H54 (cell line): Measurements from ENCODE around the gene IL6R.
"Not testable (repeated sequence)": the region's sequence is repeated elsewhere in the genome, so short reads cannot be mapped to it uniquely, and the experiment has no call there.

Experiments
- DNase-seq: peaks from one replicate; pipeline ENCODE4 v3.0.0; 2011; ENCODE audit warnings: low spot score, mixed read lengths; ENCODE audit not compliant: insufficient read length
- FAIRE-seq: peaks from 3 replicates; lab custom pipeline; 2011; peaks lifted over from hg19 to GRCh38; lab: Jason Lieb, UNC
- POLR2A ChIP-seq: IDR thresholded peaks from 2 replicates; pipeline ENCODE4 v1.6.1; 2011; ENCODE audit warnings: low read depth, mild to moderate bottlenecking, low read length

The IL6R gene

DNA sequence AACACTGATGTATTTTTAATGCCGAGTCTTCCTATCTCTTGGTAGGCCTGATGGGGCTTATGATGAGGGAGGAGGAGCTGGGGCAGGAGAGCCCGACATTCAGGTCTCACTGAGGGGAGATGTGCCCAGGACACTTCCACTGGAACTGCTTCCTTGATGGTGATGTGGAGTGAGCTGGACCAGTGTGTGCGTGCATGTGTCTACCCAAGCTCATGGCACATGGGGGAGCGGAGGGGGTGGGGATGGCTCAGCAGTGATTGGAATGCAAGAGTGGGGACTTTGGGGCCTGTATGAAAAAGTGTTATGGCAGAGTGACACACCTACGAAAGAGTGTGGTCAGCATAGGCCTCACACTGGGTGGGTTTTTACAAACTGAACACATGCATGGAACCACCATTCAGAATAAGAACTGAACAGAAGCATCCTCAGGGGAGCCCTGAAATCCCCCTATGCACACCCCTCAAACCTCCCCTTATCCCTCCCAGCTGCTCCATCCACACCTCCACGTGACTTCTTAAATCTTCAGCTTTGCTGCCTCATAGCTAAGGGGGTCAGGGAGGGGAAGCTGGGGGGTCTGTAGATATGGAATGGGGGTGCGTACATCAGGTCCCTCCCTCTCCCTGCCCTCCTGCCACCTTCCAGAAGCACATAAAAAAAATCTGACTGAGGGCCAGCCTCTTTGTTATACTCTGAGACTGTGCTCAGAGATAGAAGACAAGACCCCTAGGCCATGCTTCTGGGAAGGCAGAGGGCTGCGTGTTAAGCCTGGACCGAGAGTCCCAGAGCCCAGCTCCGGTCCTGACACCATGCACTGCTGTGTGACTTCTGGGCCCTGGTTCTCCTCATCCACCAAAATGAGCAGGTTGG, 11.6 kb downstream of the IL6R start:
- TF ChIP-seq POLR2A = no peak
- DNase-seq = no peak
- no peak for FAIRE-seq

DNA sequence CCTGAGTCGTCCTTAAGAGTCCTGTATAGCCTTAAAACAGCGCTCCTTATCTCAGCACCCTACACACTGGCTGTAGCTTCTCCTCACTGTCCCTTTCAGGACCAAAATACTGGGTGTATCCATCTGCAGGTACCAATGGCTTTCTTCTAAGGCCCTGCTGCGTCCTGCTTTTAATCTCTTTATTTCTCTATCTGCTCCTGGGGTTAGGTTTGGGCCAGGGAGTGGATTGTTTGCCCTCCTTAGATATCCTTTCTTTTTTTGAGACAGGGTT, 12.1 kb downstream of the IL6R start:
- no peak for DNase-seq
- no peak for FAIRE-seq
- no peak for TF ChIP-seq POLR2A

DNA sequence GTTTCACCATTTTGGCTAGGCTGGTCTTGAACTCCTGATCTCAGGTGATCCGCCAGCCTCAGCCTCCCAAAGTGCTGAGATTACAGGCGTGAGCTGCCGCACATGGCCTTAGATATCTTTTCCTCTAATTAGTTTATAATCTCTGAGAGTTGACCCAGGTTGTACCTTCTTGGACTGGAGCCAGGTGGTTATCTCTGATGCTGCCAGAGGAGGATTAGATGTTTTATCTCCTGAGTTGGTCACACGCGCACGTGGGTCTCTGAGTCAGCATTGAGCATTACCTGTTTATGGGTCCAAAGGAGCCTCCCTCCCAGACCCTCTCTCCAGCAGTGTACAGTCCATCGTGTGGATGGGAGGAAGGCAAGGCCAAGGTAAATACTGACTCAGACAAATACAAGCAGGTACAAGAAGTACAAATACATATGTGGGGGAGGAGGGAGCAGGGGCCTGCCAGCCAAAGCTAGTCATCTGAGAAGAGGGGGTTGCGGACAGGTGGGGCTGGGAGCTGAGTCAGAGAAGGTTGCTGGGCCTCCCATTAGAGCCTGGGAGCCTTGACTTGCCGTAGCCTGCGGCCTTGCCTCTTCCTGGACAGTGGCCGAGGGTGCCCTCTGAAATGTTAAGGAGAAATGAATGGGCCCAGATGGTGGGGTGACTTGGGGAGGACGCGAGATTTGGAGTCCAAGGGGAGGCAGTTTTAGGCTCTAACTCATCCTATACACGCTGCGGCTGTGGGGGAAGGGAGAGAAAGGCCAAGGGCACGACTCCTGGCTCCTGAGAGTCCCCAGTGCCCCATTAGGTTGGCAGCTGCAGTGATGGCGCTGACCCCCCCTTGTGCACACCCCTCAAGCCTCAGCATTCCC, 13.1 kb downstream of the IL6R start:
- no peak for TF ChIP-seq POLR2A
- DNase-seq = no peak
- no peak for FAIRE-seq

DNA sequence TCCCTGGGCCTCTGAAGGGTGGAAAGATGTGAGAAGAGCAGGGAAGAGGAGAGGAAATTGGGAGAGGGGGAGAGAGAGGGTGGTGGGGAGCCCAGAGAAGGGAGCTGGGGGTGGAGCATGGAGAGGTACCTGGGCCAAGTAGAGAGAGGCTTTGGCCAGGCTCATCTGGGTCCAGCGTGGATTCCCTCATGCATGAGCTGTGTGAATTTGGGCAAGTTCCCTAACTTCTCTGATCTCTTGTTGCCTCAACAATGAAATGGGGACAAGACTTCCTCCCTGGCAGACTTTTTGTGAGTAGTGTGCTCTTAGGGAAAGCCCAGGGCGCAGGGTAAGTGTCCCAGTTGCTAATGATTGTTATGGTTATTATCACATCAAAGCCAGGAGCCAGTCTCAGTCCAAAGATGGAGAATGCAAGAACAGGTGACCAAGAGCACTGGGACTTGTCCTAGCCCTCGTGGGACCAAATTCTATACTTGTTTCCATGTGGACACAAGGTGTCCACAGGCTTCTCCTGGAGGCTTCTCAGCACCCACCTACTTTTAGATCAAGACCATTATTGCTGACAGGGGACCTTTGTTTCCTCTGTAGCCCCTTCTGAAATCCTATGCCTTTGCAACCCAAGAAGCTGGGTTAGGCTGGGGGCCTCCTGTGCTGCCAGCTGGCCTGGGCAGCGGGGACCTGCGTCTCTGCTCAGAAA, 13.9 kb downstream of the IL6R start:
- TF ChIP-seq POLR2A = no peak
- FAIRE-seq (no peak), DNase-seq (no peak)

DNA sequence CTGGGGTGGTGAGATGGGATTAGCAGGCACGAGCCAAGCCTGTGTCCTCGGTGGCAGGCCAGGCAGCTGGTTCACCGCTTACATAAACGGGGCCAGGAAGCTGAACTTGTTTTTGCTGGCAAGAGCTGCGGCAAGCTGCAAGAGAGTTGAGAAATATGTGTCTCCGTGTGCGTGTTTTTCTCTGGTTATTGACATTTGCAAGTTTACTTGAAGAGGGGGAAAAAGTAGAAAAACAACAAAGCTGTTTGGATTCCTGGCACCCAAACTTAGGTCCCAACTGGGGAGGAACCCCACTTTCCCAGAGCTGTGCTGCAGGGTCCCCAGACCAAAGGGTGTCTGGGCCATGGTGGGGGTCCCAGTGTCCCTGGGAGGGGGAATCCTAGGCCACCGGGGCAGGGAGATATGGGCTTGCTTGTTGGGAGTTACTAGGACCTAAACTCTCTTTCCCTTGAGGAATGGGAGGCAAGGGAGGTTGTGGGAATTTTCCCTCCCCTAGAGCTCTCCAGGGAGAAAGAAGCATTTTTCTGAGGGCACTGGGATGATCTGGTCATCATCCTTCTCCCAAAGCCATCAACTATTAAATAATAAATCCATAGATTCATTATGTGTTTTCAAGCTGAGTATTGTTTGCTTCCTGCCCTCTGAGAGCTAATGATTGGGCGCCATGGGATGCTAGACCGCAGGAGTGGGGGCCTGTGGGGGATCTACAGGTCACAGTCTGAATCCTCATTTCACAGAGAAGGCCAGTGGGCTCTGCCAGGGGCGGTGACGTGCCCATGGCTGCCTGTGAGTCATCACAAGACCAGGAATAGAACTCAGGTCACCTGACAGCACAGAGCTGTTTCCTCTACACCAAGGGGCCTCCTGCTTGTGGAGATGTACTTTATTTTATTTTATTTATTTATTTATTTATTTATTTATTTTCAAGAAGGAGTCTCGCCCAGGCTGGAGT, 14.8 kb downstream of the IL6R start:
- TF ChIP-seq POLR2A = no peak
- FAIRE-seq (no peak), DNase-seq (peak; percentile 75)

DNA sequence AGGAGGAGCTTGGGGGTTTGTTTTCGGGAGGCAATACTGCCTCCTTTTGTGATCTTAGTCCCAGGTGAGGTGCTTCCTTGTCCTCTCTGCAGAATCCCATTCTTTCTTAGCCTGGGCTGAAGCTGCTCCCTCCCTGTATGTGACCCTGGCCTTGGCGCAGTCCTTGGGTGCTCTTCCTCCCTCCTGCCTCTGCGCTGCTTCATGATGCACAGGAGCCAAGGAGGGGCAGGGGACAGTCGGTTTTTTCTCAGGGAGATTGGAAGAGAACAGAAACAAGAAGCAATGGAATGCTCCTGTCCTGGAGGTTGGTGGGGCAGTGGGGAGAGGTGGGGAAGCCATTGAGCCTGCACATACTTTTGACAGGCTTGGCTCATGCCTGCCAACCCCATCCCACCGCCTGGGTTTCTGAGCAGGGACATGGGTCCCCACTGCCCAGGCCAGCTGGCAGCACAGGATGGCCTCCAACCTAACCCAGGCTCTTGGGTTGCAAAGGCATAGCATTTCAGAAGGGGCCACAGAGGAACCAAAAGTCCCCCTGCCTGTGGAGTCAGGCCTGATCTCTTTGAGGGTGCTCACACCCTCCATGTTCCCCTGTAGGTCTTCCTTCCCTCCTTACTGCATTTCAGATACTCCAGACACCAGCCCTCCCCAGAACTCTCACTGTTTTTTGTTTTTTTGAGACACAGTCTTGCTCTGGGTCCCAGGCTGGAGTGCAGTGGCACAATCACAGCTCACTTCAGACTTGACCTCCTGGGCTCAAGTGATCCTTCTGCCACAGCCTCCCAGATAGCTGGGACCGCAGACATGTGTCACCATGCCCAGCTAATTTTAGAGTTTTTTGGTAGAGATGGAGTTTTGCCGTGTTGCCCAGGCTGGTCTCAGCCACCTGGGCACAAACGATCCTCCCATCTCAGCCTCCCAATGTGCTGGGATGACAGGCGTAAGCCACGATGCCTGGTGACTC, 16.1 kb downstream of the IL6R start:
- DNase-seq (no peak), FAIRE-seq (no peak)
- no peak for TF ChIP-seq POLR2A

DNA sequence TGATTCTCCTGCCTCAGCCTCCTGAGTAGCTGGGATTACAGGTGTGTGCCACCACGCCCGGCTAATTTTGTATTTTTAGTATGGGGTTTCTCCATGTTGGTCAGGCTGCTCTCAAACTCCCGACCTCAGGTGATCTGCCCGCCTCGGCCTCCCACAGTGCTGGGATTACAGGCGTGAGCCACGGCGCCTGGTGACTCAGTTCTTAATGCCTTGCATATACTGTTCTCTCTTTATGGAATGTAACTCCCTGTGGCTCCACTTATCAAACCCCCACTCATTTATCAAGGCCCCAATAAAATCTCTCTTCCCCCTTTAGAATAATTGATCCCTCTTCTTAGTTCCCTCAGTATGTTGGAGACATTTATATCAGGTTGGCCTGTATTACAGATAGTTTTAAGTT, 16.9 kb downstream of the IL6R start:
- not testable (repeated sequence) for FAIRE-seq, DNase-seq

DNA sequence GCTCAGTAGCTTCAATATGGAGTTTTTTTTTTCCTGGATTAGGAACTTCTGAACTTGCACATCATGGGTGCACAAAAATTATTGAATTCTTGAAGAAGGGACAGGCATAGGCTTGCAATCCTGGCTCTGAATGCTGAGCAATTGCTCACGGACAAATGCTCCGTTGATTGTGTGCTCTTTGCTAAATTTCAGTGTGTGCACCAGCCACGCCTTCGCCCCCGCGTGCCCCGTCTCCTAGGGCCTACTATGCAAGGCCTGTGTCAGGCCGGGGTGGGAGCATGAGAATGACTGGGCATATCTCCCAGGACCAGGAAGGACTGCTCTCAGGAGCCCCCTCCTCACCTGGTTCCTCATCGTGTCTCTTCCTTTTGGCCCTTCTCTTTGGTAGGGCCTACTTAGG, 17.4 kb downstream of the IL6R start:
- TF ChIP-seq POLR2A = no peak
- DNase-seq (no peak), FAIRE-seq (no peak)

DNA sequence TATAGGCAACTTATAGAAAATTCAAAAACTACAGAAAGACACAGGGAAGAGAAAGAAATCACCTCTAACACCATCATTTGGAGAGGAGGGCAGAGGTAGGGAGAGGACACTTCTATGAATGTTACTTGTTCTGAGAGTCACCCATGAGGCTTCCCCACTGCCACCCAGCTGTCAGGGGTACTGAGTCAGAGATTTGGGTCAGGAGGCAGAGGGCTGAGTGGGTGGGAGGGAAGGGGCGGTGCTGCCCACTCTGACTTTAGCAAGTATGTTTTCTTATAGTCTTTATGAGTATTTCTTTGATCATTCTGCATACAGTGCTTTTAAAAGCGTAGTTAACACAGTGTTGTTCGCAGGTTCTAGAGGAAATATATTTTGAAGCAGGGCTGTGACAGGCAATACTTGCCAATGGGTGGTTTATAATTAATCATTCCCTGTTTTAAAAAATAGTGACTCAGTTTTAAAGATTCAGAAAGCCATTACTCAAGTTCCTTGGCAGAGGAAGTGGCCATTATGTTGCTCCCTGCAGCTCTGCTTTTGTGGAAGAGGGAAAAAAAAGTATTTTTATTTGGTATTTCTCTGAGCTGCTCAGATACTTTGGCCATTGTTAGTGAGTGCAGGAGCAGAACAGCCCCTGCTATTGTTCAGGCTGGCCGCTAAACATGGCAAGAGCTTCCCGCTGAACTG, 18.3 kb downstream of the IL6R start:
- DNase-seq = peak; percentile 44
- FAIRE-seq = no peak
- TF ChIP-seq POLR2A = no peak

DNA sequence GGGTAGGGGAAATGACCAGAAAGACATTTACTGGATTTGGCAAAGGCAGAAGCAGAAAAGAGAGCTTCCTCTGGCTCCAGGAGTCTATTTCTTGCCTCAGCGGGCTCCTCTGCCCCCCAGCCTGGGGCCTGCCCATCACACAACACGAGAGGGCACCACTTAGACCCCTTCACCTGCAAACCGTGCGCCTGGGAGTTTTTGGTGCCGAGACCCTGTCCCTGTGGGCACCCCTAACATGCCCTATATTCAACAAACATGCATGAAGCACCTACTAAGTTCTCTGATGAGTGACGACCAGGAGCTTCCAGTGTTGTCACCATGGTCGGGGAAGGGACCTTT, 18.8 kb downstream of the IL6R start:
- DNase-seq = no peak
- no peak for TF ChIP-seq POLR2A
- no peak for FAIRE-seq

DNA sequence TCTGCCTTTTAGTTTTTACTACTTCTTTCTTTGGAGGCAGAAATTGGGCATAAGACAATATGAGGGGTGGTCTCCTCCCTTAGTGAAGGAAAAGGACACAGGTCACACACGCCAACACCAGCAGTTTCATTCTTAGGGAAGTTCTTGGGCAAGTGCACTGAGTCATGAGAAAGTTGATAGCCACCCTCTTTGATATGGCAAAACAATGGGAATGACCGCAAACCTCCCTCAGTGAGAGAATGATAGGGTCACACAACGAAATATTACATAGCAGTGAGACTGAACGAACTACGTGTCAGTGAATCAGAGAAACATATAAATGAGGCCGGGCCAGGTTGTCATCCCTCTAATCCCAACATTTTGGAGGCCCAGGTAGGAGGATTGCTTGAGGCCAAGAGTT, 20.0 kb downstream of the IL6R start:
- DNase-seq = no peak
- no peak for FAIRE-seq
- no peak for TF ChIP-seq POLR2A
